HG02884 (cell line): ENCODE results near the gene TCEA3.

Source experiments
- ATAC-seq: cut with Tn5 transposase; IDR thresholded peaks from one replicate; pipeline ENCODE4 v1.9.1; 2021; ENCODE audit warnings: mild to moderate bottlenecking, moderate library complexity; ENCODE audit not compliant: unreplicated experiment

TCEA3 gene

DNA sequence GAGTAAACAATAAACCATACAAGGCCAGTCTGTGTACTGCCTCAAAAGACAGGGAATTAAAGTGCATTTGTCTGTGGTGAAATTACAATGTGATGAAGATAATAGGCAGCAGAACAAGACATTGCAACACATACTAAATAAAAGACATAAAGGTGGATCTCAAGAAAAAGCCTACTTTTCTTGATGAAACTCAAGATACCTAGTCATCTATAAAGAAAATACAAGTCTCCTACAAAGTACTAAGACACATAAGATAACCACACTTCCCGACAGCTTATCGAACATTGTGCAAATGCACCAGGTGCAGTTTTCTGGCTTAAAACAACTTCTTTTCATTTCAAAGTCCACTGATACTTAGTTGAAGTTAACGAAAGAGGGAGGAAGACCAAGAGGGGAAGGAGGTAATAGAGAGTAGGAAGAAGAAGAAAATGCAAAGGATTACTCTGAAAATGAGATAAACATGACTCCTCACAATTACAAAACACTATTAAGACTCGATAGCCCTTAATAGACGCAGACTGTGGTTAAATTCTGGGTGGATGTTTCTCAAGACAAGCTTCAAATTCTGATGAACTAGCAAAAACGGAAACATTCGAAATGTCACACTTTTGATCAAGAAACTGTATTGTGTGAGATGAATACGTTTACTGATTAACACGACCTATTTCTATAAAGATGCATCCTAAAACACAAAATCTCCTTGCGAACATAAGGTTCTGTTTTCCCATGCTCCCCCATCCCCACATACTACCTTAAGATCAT, 82.4 kb downstream of the TCEA3 start:
- ATAC-seq, result no peak

GRCh38 chr1:23339632-23340031, 84.9 kb downstream of the TCEA3 start:
- ATAC-seq, result no peak

- ATAC-seq, result no peak
Measured at GRCh38 chr1:23337869-23338268, 86.7 kb downstream of the TCEA3 start.

DNA sequence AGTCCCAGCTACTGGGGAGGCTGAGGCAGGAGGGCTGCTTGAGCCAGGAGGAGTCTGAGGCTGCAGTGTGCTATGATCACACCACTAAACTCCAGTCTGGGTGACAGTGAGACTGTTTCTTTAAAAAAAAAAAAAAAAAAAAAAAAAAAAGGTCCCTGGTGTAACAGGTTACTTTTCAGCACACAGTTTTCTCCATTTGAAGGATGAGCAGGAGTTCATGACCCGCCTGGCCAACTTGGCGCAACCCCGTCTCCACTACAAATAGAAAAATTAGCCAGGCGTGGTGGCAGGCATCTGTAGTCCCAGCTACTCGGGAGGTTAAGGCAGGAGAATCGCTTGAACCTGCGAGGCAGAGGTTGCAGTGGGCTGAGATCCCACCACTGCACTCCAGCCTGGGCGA, 92.8 kb downstream of the TCEA3 start:
- no peak for ATAC-seq
